HG03095 (cell line): ENCODE results near the gene ZNF280A.
A peak's percentile ranks its signal among the peaks of the same experiment; 100 is the strongest.
"Not testable (repeated sequence)": the region's sequence is repeated elsewhere in the genome, so short reads cannot be mapped to it uniquely, and the experiment has no call there.

Experiments used
- ATAC-seq: cut with Tn5 transposase; IDR thresholded peaks from one replicate; pipeline ENCODE4 v1.9.1; 2021; ENCODE audit warnings: moderate library complexity; ENCODE audit not compliant: unreplicated experiment

Gene ZNF280A

DNA sequence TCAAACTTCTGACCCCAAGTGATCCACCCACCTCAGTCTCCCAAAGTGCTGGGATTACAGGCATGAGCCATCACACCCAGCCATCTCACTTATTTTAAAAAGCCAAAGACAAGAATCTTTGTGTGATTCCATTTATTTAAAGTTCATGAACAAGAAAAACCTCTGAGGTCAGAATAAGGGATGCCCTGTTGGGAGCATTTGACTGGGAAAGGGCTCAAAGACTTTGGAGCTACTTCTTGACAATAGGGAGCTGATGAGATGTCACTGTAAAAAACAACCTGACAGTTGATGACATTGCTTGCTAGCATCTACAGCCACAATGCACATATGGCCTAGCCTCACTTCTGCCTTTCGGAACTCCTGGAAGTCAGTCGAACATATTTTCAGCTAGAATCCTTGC, 6.5 kb downstream of the ZNF280A start:
- ATAC-seq: no peak

DNA sequence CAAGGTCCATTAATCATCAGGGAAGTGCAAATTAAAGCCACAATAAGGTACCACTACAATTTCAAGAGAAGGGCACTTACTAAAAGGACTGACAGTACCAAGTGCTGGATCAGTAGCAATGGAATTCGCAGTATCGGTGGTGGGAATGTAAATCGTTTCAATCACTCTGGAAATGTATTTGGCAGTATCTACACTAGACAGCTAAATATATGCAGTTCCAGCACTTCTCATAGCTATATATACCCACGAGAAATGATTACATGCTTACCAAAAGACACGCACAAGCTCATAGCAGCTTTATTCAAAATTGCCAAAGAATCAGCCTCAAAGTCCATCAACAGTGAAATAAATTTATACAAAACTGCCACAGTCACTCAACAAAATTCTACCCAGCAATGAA, 7.1 kb downstream of the ZNF280A start:
- no peak for ATAC-seq

GRCh38 chr22:22510833-22511232, 9.2 kb downstream of the ZNF280A start:
- not testable (repeated sequence) for ATAC-seq

DNA sequence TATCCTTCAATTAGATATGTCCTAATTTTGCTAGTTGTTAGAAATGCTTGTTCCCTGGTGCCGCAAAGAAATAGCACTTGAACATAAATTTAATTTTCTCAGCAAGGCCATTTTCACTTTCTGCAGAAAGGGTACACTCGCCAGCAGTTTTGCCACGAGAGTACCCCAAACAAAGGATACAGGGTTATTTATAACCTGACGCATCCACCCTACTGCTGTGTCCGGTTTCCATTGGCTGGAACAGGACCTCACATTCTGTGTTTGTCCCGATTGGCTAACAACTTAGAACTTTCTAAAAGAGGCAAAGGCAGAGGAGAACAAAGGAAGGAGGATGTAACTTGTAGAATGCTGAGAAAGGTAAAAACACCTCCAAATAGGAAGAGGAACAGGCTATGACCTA, 10.2 kb downstream of the ZNF280A start:
- ATAC-seq: not testable (repeated sequence)

DNA sequence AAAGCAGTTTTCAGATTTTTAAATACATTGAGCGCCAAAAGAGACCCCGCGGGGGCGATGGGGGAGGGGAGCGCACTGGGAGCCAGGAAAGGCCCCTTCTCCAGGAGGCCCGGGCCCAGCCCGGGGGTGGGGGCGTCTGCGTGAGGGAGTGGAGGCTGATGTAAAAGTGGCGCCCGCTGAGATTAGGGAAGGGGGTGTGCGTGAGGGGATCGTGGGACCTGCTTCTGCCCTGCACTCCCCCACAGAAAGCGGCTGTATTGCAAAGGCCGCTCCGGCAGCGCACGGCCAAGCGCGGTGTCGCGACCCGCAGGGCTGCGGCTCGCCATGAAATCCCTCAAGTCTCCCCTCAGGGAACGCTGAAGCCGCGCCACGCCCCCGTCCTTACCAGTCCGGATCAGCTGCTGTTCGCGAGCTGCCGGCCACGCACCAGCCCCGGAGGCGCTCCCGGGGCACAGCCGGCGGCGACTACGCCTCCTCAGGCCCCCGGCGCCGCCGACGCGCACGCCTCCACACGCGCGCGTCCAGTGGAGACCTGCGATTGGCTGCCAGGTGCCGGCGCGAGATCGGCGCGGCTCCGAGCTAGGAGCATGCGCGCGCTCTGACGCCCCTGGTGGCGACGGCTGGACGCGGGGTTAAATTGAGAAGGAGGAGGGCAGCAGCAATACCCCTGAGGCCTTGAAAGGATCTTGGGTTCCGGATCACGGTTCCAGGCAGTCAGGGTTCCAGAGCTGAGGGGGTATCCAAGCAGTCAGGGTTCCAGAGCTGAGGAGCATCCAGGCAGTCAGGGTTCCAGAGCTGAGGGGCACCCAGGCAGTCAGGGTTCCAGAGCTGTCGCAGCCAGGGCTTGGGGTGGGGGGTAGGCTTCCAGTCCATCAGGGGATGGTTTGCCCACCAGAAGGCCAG, 11.5 kb downstream of the ZNF280A start, which contains the start of gene ZNF280B:
Gene ZNF280B (minus strand): TSS at position 469 of the 903 bp plus-strand sequence. CDS start 19,344 bp downstream, outside the sequence.
- ATAC-seq: peak; percentile 88

DNA sequence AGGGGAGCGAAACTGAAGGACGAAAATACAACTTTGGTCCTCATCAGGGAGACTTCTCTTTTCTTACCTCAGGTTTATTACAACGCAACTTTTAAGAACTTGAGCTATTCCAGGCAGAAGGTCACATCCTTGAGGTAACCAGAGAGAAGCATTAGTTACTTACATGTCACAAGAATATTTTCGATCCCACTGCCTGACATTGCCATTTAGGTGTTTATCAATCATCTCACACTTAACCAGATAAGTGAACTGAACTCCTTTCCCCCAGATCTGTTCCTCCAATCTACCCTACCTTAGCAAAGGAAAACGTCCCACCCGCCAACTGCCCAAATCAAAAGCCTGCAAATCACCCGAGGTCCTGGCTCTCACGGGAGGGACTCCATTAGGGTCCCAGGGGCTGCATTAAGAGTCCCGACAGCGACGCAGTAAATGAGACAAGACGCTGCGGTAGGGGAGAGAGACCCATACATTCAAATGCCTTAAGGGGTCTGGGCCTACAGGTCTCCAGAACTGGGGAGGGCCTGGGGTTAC, 12.3 kb downstream of the ZNF280A start:
- ATAC-seq: no peak

DNA sequence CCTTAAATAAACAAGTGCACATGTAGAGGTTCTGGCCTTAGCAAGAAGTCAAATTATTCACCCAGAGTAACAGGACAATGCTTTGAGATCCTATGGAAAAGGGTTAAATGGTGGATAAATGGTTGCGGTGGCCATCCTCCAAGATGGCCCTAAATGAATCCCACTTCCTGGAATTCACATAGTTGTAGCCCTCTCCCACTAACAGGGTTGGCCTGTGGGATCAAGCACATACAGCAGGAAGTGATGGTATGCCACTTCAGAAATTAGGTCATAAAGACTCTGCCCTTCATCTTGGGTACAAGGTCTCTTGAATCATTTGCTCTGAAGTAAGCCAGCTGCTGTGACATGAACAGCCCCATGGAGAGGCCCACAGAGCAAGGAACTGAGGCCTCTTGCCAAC, 13.3 kb downstream of the ZNF280A start:
- no peak for ATAC-seq

GRCh38 chr22:22498267-22498666, 21.8 kb downstream of the ZNF280A start:
- no peak for ATAC-seq

- not testable (repeated sequence) for ATAC-seq
Measured at GRCh38 chr22:22491589-22491988, 28.5 kb downstream of the ZNF280A start.

GRCh38 chr22:22488736-22489135, 31.3 kb downstream of the ZNF280A start:
- ATAC-seq: no peak

DNA sequence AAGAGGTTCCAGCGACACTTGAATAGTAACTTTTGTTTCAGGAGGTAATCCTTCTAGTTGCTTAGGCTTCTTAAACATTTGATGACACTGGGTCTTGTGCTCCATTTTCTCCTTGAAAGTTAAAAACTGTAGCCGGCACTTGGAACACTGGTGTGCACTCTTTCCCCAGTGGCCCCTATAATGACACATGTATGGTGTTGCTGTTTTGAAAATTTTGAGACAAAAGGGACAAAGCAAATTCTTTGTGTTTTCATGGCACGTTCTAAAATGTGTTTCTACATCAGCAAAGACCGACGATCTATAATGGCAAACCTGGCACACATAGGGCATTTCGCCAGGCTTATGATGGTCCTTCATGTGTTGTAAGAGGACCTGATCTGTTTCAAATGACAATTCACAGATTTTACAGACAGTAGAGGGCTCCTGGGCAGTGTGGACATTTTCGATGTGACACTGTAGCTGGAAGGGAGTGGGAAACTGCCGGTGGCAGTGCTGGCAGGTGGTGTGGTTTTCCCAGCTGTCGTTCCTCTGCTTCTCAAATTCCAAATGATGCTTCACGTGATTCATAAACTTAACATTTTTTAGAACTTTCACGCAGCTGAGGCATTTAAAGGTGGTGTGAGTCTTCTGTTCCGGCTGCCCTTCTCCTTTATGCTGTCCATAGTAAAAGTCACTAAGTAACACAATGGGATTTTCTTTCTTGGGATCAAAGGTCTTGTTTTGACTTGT, 32.0 kb downstream of the ZNF280A start:
- ATAC-seq: no peak

- ATAC-seq: no peak
Measured at GRCh38 chr22:22487059-22487458, 33.0 kb downstream of the ZNF280A start.

DNA sequence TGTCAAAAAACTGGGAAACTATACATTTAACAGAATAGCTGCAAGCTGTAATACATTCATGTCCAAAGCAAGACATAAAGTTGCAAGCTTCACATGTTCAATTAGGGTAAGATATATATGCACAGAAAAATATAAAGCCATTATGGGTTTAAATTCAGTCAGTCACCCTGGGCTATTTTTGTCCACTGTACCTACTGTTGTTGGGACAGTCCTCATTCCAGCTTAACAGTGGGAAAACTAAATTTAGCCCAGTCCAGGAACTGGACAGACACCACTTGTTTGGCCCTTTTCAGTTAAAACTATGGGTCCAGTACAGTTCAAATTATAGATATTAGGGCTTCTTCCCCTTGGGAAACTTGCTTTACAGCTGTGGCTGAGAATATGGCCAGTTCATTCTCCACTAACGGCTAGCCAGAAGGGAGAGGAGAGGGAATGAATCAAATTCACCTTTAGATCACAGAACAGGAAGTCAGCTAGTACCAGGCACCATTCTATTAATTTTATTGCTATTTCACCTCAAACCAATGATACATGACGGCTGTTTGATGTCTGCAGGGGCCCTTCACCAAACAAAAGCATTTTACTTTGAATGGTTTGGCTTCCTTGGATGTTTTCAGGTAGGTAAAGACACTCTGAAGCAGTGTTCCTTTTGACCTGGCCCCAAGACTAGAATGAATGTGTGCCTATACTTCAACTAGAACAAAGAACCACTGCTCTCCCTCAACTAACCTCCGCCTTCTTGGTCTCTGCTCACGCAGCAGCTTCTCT, 33.8 kb downstream of the ZNF280A start:
- ATAC-seq: no peak

GRCh38 chr22:22485524-22485923, 34.5 kb downstream of the ZNF280A start:
- no peak for ATAC-seq

DNA sequence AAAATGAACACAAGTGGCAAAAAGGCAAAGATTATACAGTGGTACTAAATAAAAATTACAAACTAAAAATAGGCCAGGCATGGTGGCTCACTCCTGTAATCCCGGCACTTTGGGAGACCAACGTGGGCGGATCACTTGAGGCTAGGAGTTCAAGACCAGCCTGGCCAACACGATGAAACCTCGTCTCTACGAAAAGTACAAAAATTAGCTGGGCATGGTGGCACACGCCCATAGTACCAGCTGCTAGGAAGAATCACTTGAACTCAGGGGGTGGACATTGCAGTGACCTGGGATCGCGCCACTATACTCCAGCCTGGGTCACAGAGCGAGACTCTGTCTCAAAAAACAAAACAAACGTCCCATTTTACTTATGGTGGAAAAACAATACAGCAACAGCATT, 36.0 kb downstream of the ZNF280A start:
- no peak for ATAC-seq

GRCh38 chr22:22480940-22481339, 39.1 kb downstream of the ZNF280A start:
- ATAC-seq: no peak

GRCh38 chr22:22479999-22480532, 40.0 kb downstream of the ZNF280A start:
- no peak for ATAC-seq

- no peak for ATAC-seq
Measured at GRCh38 chr22:22479116-22479515, 41.0 kb downstream of the ZNF280A start.

DNA sequence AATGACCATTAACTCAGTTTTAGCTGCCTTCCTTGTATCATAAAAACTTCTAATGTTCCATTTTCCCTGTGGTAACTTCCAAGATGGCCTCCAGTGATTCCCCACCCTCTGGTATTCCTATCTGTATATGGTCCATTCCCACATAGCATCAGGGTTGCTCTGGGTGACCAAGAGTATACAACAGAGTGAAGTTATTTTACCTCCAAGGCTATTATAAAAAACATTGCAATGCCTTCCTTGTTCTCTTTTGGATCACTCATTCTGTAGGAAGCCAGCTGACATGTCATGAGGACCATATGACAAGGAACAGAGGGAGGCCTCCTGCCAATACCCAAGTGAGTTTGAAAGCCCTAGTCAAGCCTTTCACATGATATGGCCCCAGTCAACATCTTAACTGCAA, 41.6 kb downstream of the ZNF280A start:
- ATAC-seq: no peak

GRCh38 chr22:22474733-22475132, 45.3 kb downstream of the ZNF280A start:
- ATAC-seq: no peak

DNA sequence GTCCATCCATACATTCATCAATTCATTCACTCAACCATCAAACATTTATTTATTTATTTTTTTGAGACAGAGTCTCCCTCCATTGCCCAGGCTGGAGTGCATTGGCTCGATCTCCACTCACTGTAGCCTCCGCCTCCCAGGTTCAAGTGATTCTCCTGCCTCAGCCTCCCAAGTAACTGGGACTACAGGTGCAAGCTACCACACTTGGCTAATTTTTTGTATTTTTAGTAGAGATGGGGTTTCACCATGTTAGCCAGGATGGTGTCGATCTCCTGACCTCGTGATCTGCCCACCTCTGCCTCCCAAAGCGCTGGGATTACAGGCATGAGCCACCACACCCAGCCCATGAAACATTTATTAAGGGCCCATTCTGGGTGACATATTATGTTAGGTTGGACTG, 49.0 kb downstream of the ZNF280A start:
- ATAC-seq: not testable (repeated sequence)
